HCT116 (cell line): ENCODE data around the gene RPL10. TPM values are rescaled to one million over a fixed set of nuclear protein-coding genes. Genes with fewer than 3 reads are reported as not detected.

Experiments
- ATAC-seq: fragments of 200-7000 bp; cut with Tn5 transposase; 2 replicates; pipeline ENCODE4 v1.9.1; 2020; ENCODE audit warnings: mild to moderate bottlenecking, moderate library complexity
- BruUV-seq: library from RNA; stranded (reverse); fragments of 400-500 nt; replicated peaks from 2 replicates; lab custom pipeline; 2021; lab: Mats Ljungman, UMichigan
- CTCF ChIA-PET: fragments of 300-600 bp; sonication (Branson Sonifier 250); formaldehyde crosslinking; loops from one replicate; lab custom pipeline; 2021; ENCODE audit warnings: antibody characterized with exemption; lab: Charles Lee
- POLR2A ChIA-PET: fragments of 300-600, 350-600 bp; sonication (Branson Sonifier 250); formaldehyde crosslinking; loops from one replicate; lab custom pipeline; 2021; ENCODE audit warnings: antibody characterized with exemption; lab: Charles Lee
- RAD21 ChIA-PET, 2 experiments: fragments of 300-600 bp; sonication (Branson Sonifier 250); formaldehyde crosslinking; loops; one replicate each; lab custom pipeline; 2023; ENCODE audit warnings: low total read pairs in 2 of 2; ENCODE audit not compliant: uncharacterized antibody in 2 of 2, unreplicated experiment in 2 of 2, low non-redundant PET in 1 of 2; lab: Charles Lee
- DNase-seq: peaks from one replicate; pipeline ENCODE4 v3.0.0-alpha.2; 2010; ENCODE audit warnings: low read depth, low spot score
- H2AFZ ChIP-seq: fragments of 200-600 bp; shearing (Covaris generic), sonication (generic); 2 replicates; pipeline ENCODE4 v1.6.1; 2017; ENCODE audit warnings: low read depth, mixed run types, mixed read lengths, antibody characterized with exemption, low read length; ENCODE audit not compliant: poor library complexity, severe bottlenecking
- H3K27ac ChIP-seq: 2 replicates; pipeline ENCODE4 v1.5.1; 2012; ENCODE audit warnings: low read depth, low read length
- H3K27me3 ChIP-seq: fragments of 200-600 bp; sonication (generic); 2 replicates; pipeline ENCODE4 v1.6.1; 2016; ENCODE audit warnings: mixed run types, low read length, mixed read lengths; ENCODE audit not compliant: insufficient read depth
- H3K36me3 ChIP-seq, 2 experiments: fragments of 200-500 bp in 1 of 2; fragments of 200-600 bp in 1 of 2; sonication (Bioruptor generic) in 1 of 2; sonication (generic) in 1 of 2; 2 replicates each; pipeline versions ENCODE4 v1.5.1 to v1.6.1; 2014 to 2016; ENCODE audit warnings: low read length in 2 of 2, inconsistent platforms in 1 of 2, mixed read lengths in 1 of 2, mixed run types in 1 of 2; ENCODE audit not compliant: insufficient read depth in 2 of 2, control insufficient read depth in 1 of 2
- H3K4me1 ChIP-seq, 2 experiments: fragments of 200-600 bp in 1 of 2; sonication (generic) in 1 of 2; 2 replicates each; pipeline versions ENCODE4 v1.5.1 to v1.6.1; 2012 to 2017; ENCODE audit warnings: low read length in 2 of 2, inconsistent platforms in 1 of 2, mild to moderate bottlenecking in 1 of 2, mixed read lengths in 1 of 2, mixed run types in 1 of 2, moderate library complexity in 1 of 2; ENCODE audit not compliant: insufficient read depth in 2 of 2, control insufficient read depth in 1 of 2
- H3K4me2 ChIP-seq: fragments of 200-600 bp; sonication (generic); 2 replicates; pipeline ENCODE4 v1.6.1; 2017; ENCODE audit warnings: mixed run types, low read length, mixed read lengths
- H3K4me3 ChIP-seq, 2 experiments: fragments of 200-600 bp in 1 of 2; sonication (generic) in 1 of 2; replicated peaks in 1 of 2; 2 replicates each; pipeline ENCODE4 v1.5.1; 2011 to 2016; ENCODE audit warnings: low read length in 2 of 2, control low read depth in 1 of 2, low read depth in 1 of 2, mild to moderate bottlenecking in 1 of 2, mixed read lengths in 1 of 2, mixed run types in 1 of 2
- H3K79me2 ChIP-seq: fragments of 200-600 bp; sonication (generic); 2 replicates; pipeline ENCODE4 v1.6.1; 2017; ENCODE audit warnings: mild to moderate bottlenecking, mixed run types, low read length, moderate library complexity, mixed read lengths; ENCODE audit not compliant: insufficient read depth
- H3K9ac ChIP-seq: fragments of 200-600 bp; sonication (generic); 2 replicates; pipeline ENCODE4 v1.6.1; 2016; ENCODE audit warnings: low read length, mixed read lengths
- H3K9me2 ChIP-seq: fragments of 200-600 bp; sonication (generic), shearing (Covaris generic); 2 replicates; pipeline ENCODE4 v1.6.1; 2017; ENCODE audit warnings: mixed run types, mild to moderate bottlenecking, moderate library complexity; ENCODE audit not compliant: insufficient read depth
- H3K9me3 ChIP-seq, 2 experiments: fragments of 200-500 bp in 1 of 2; fragments of 200-600 bp in 1 of 2; sonication (Bioruptor generic) in 1 of 2; sonication (generic) in 1 of 2; 2 replicates each; pipeline ENCODE4 v1.6.1; 2014 to 2017; ENCODE audit warnings: low read length in 2 of 2, mixed read lengths in 2 of 2, inconsistent platforms in 1 of 2, low read depth in 1 of 2, mild to moderate bottlenecking in 1 of 2, mixed run types in 1 of 2, moderate library complexity in 1 of 2; ENCODE audit not compliant: control insufficient read depth in 1 of 2, insufficient read depth in 1 of 2
- H4K20me1 ChIP-seq: fragments of 200-600 bp; sonication (generic), shearing (Covaris generic); 2 replicates; pipeline ENCODE4 v1.6.1; 2017; ENCODE audit warnings: mixed run types, mild to moderate bottlenecking, moderate library complexity; ENCODE audit not compliant: insufficient read depth
- ELF1 ChIP-seq: IDR thresholded peaks from 2 replicates; pipeline ENCODE4 v1.6.1; 2012; ENCODE audit warnings: low read depth, borderline replicate concordance
- EZH2 ChIP-seq: fragments of 200-600 bp; sonication (generic); IDR thresholded peaks from 2 replicates; pipeline ENCODE4 v1.6.1; 2017; ENCODE audit warnings: antibody characterized with exemption, mixed run types
- EZH2phosphoT487 ChIP-seq: fragments of 200-600 bp; IDR thresholded peaks from 2 replicates; pipeline ENCODE4 v1.6.1; 2018; ENCODE audit warnings: antibody characterized with exemption, borderline replicate concordance
- FOSL1 ChIP-seq: IDR thresholded peaks from 2 replicates; pipeline ENCODE4 v1.6.1; 2012; ENCODE audit warnings: low read depth
- POLR2A ChIP-seq: IDR thresholded peaks from 2 replicates; pipeline ENCODE4 v1.7.0; 2011; ENCODE audit warnings: borderline replicate concordance; ENCODE audit not compliant: insufficient read depth, insufficient read length; ENCODE audit errors: extremely low read depth
- POLR2AphosphoS5 ChIP-seq: IDR thresholded peaks from 2 replicates; pipeline ENCODE4 v1.6.1; 2011; ENCODE audit warnings: mild to moderate bottlenecking, low read depth, low read length, moderate library complexity
- SP1 ChIP-seq: IDR thresholded peaks from 2 replicates; pipeline ENCODE4 v1.6.1; 2012; ENCODE audit warnings: low read depth
- TCF7L2 ChIP-seq: IDR thresholded peaks from 2 replicates; pipeline ENCODE4 v1.7.0; 2011; ENCODE audit warnings: borderline replicate concordance, inconsistent platforms; ENCODE audit not compliant: insufficient read depth, insufficient read length; ENCODE audit errors: extremely low read depth
- YY1 ChIP-seq: IDR thresholded peaks from 2 replicates; pipeline ENCODE4 v1.6.1; 2011; ENCODE audit warnings: low read length, low read depth, moderate library complexity, mild to moderate bottlenecking; ENCODE audit not compliant: insufficient replicate concordance; ENCODE audit errors: extremely low read depth
- ZNF274 ChIP-seq: fragments of 200-500 bp; sonication (Bioruptor generic); IDR thresholded peaks from 2 replicates; pipeline ENCODE4 v1.6.1; 2014; ENCODE audit warnings: mild to moderate bottlenecking, low read depth, low read length, inconsistent platforms
- intact Hi-C: fragments of 100-400 bp; cut with micrococcal nuclease; formaldehyde crosslinking; loops from 2 replicates; pipeline ENCODE4 v1.10.0; 2022
- total RNA-seq: library from RNA; stranded (reverse); gene quantifications from one replicate; pipeline ENCODE4 v1.2.1, GENCODE V29; 2021; ENCODE audit not compliant: unreplicated experiment
- TF ChIP-seq, protein P1 (sequence below): IDR thresholded peaks from 2 replicates; pipeline ENCODE4 v1.6.1; 2011; ENCODE audit warnings: mild to moderate bottlenecking, low read length, moderate library complexity; ENCODE audit not compliant: insufficient replicate concordance; ENCODE audit errors: extremely low read depth
- TF ChIP-seq, protein P2 (sequence below): IDR thresholded peaks from 2 replicates; pipeline ENCODE4 v1.6.1; 2012
- TF ChIP-seq, protein P3 (sequence below): IDR thresholded peaks from 2 replicates; pipeline ENCODE4 v1.6.1; 2012; ENCODE audit warnings: low read depth
- TF ChIP-seq, protein P4 (sequence below): IDR thresholded peaks from 2 replicates; pipeline ENCODE4 v1.6.1; 2012

RPL10 gene
- total RNA-seq, 1 experiment from 2014 or later: 3,069 TPM

DNA sequence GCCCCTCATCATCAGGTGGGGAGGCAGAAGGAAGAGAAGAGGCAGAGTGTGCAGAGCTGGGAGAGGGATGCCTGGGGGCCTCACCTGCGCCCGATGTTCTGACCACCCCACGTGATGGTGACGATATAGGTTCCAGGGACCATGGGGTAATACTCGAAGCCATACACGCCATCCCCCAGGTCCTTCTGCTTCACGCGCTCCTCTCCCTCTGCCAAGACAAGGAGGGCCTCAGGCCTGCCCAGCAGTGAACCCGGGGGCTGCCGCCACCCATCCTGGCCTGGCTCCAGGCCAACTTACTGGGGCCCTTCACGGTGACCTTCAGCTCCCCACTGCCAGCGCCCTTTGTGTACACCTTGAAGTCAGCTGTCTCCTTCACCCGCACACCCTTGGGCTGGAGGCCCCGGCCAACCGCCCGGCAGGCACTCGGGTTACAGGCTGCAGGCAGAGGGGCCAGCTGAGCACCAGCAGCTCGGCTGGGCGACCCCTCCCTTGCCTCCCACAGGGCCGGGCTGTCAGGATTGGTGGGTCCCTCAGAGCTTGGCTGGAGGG, 33.1 kb upstream of the RPL10 start:
- intact Hi-C loops: no loop called here
- CTCF ChIA-PET: no interaction called here
- RAD21 ChIA-PET: no interaction called here
- H3K36me3 ChIP-seq: peaks cover 9 to 41% of the 10 kb centered on the region in 2 experiments; a peak in 3 of 4 replicates
- H3K9me2 ChIP-seq: no peaks in the 10 kb centered on the region
- H2AFZ ChIP-seq: no peak overlapping the region
- POLR2A ChIA-PET: no interaction called here
- no TSS peak for BruUV-seq
- no peaks in the 10 kb centered on the region for H3K27me3 ChIP-seq
- peaks cover 5 to 15% of the 10 kb centered on the region in 2 experiments for H3K4me1 ChIP-seq
- H3K9me3 ChIP-seq: no peaks in the 10 kb centered on the region
- ATAC-seq (no peak), DNase-seq (no peak)
- no peak for TF ChIP-seq ZNF274
- no peak for TF ChIP-seq POLR2AphosphoS5
- TF ChIP-seq, protein P1, sequence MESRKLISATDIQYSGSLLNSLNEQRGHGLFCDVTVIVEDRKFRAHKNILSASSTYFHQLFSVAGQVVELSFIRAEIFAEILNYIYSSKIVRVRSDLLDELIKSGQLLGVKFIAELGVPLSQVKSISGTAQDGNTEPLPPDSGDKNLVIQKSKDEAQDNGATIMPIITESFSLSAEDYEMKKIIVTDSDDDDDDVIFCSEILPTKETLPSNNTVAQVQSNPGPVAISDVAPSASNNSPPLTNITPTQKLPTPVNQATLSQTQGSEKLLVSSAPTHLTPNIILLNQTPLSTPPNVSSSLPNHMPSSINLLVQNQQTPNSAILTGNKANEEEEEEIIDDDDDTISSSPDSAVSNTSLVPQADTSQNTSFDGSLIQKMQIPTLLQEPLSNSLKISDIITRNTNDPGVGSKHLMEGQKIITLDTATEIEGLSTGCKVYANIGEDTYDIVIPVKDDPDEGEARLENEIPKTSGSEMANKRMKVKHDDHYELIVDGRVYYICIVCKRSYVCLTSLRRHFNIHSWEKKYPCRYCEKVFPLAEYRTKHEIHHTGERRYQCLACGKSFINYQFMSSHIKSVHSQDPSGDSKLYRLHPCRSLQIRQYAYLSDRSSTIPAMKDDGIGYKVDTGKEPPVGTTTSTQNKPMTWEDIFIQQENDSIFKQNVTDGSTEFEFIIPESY: no peak
- no peak for TF ChIP-seq TCF7L2
- no peak for TF ChIP-seq EZH2phosphoT487
- TF ChIP-seq, protein P2, sequence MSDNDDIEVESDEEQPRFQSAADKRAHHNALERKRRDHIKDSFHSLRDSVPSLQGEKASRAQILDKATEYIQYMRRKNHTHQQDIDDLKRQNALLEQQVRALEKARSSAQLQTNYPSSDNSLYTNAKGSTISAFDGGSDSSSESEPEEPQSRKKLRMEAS: no peak
- no peak for TF ChIP-seq SP1
- TF ChIP-seq, protein P3, sequence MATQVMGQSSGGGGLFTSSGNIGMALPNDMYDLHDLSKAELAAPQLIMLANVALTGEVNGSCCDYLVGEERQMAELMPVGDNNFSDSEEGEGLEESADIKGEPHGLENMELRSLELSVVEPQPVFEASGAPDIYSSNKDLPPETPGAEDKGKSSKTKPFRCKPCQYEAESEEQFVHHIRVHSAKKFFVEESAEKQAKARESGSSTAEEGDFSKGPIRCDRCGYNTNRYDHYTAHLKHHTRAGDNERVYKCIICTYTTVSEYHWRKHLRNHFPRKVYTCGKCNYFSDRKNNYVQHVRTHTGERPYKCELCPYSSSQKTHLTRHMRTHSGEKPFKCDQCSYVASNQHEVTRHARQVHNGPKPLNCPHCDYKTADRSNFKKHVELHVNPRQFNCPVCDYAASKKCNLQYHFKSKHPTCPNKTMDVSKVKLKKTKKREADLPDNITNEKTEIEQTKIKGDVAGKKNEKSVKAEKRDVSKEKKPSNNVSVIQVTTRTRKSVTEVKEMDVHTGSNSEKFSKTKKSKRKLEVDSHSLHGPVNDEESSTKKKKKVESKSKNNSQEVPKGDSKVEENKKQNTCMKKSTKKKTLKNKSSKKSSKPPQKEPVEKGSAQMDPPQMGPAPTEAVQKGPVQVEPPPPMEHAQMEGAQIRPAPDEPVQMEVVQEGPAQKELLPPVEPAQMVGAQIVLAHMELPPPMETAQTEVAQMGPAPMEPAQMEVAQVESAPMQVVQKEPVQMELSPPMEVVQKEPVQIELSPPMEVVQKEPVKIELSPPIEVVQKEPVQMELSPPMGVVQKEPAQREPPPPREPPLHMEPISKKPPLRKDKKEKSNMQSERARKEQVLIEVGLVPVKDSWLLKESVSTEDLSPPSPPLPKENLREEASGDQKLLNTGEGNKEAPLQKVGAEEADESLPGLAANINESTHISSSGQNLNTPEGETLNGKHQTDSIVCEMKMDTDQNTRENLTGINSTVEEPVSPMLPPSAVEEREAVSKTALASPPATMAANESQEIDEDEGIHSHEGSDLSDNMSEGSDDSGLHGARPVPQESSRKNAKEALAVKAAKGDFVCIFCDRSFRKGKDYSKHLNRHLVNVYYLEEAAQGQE: no peak
- no peak for TF ChIP-seq YY1
- TF ChIP-seq POLR2A: no peak
- TF ChIP-seq, protein P4, sequence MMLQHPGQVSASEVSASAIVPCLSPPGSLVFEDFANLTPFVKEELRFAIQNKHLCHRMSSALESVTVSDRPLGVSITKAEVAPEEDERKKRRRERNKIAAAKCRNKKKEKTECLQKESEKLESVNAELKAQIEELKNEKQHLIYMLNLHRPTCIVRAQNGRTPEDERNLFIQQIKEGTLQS: no peak
- no peak for TF ChIP-seq ELF1
- no peak for TF ChIP-seq FOSL1
- TF ChIP-seq EZH2: no peak
- H3K27ac ChIP-seq: no peak overlapping the region
- peaks cover 87% of the 10 kb centered on the region for H3K79me2 ChIP-seq
- no peak overlapping the region for H3K4me3 ChIP-seq
- no peak overlapping the region for H3K9ac ChIP-seq
- H3K4me2 ChIP-seq: no peak overlapping the region
- 0 out of 2 replicates have a peak, but pooled peaks cover 2% of the 10 kb centered on the region for H4K20me1 ChIP-seq
